NCI-H187 treated with DMSO at 0.1 percent for 48 hours (cell line): ENCODE results near the gene PHLDA3.
"Not testable (repeated sequence)": the region's sequence is repeated elsewhere in the genome, so short reads cannot be mapped to it uniquely, and the experiment has no call there.

Experiments
- DNase-seq: peaks from one replicate; lab custom pipeline; 2025; lab: John Stamatoyannopoulos, UW

Gene PHLDA3

DNA sequence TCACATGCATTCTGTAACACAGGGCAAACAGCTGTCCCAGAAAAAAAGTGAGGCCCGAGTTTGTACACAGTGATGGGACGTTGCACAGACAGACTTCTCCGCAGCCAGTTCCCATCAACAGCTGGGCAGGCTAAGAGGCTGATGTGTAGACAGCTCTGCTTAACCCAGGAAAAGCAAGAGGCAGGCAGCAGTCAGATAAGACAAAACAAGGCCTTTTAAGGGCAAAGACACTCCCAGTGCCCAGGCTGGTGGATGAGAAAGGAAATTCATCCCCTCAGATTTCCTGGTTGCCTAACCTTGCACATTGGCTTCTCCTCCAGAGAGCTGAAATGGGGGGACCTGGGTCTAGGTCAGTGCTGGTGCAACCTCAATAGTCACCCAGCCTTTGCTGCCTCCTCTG lies 17.2 kb upstream of the PHLDA3 start:
- no peak for DNase-seq

DNA sequence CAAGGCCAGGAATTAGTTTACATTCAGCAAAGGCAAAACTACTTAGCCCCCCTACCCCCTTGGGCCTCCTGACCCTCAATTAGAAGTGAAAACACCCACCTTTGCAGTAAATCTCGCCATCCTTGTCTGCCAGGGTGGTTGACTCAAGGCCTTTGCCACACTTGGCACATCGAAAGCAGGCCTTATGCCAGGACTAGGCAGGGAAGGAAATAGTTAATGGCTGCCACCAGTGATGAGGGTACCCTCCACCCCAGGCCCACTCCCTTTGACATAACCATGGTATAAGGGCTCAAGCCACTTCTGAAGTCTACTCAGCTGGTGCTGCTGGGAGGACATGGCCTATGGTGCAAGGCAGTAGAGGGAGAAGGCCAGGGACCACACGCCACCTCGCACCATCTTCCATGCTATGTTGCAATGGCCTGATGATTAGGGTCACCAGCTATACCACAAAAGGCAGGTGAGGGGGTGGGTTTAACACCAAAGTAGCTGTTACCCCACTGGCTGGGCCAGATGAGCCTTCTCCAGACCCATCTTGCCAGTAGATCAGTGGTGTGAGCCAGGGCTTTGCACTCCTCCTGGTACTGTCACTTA lies 16.3 kb upstream of the PHLDA3 start:
- DNase-seq, result no peak

DNA sequence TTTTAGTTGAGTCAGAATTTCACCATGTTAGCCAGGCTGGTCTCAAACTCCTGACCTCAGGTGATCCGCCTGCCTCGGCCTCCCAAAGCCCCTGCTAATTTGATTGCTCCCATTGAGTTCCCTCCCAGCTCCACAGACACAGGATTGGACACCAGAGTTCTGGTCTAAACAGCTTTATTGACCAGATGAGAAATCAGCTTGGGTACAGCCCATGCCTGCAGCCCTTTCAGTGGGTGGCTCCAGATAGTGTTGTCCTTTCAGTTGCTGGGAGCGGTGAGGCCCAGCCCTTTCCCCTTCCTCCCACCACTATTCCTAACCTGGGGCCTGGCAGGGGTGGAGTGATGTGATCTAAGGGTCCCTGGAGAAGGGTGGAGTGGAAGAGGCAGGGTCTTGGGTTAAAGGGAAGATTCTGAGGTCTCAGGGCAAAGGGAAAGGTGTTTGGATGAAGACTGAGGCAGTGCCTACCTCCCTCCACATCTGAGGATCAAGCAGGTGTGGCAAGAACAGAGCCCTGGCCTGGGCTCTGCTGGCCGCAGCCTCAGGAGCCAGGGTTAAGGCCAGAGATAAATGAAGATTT lies 14.5 kb upstream of the PHLDA3 start:
- DNase-seq, result no peak

GRCh38 chr1:201482755-201483154 lies 13.8 kb upstream of the PHLDA3 start:
- no peak for DNase-seq

- DNase-seq, result no peak
Measured at GRCh38 chr1:201481761-201482493, 12.9 kb upstream of the PHLDA3 start.

DNA sequence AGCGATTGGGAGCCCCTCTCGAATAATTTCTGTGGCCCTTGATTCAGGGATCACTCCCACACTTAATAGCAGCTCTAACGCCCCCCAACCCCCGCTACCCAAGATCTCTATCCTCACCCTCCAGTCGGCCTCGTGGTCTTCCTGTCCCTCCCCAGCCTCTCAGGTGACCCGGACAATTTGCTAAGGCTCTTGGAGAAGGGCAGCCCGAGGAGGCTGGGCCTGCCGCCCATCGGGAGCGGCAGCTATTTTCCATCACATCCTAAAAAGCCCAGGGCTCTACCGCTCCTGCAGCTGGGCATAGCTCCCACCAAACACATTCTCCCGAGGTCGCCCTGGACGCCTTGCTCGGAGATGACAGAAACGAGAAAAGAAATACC lies 12.0 kb upstream of the PHLDA3 start:
- no peak for DNase-seq

GRCh38 chr1:201480231-201481003 lies 11.4 kb upstream of the PHLDA3 start:
- no peak for DNase-seq

DNA sequence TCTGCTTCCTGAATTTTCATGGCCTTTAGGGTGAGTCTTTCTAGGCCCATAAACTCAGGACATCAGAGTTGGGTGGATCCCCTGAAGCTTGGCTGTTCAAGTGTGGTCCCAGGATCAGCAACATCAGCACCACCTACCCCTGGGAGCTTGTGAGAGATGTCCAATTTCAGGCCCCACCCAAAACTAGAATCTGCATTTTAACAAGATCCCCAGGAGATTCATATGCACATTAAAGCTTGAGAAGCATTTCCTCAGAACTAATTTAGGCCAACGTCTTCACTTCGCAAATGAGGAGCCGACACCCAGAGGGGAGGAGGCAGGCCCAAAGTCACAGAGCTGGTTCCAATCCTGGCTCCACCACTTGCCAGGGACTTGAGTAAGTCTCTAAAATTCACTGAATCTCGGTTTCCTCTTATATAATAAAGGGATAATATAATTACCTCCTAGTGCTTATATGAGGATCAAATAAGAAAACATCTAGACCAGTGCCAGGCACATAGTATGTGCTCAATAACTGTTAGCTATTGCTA lies 10.3 kb upstream of the PHLDA3 start:
- no peak for DNase-seq

GRCh38 chr1:201478666-201479065 lies 9.7 kb upstream of the PHLDA3 start:
- not testable (repeated sequence) for DNase-seq

- no peak for DNase-seq
Measured at GRCh38 chr1:201476670-201477344, 7.8 kb upstream of the PHLDA3 start.

- DNase-seq, result no peak
Measured at GRCh38 chr1:201475915-201476669, 7.1 kb upstream of the PHLDA3 start.

- no peak for DNase-seq
Measured at GRCh38 chr1:201475130-201475529, 6.1 kb upstream of the PHLDA3 start.

- no peak for DNase-seq
Measured at GRCh38 chr1:201473296-201473695, 4.3 kb upstream of the PHLDA3 start.

DNA sequence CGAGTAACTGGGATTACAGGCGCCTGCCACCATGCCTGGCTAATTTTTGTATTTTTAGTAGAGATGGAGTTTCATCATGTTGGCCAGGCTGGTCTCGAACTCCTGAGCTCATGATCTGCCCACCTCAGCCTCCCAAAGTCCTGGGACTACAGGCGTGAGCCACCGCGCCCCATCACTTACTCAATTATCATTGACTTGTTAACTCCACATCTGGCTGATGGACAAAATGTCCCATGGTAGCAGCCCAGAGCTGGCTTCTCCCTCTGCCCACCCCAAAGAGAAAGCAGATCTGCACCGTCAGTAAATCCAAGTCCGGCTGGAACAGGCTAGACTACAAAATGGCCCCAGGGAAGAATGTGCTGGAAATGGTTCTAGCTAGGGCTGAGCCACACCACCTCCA lies 3.3 kb upstream of the PHLDA3 start:
- not testable (repeated sequence) for DNase-seq

- DNase-seq, result no peak
Measured at GRCh38 chr1:201471772-201472171, 2.8 kb upstream of the PHLDA3 start.

- no peak for DNase-seq
Measured at GRCh38 chr1:201470581-201470980, 1.6 kb upstream of the PHLDA3 start.

- DNase-seq, result no peak
Measured at GRCh38 chr1:201469645-201470074, 672 bp upstream of the PHLDA3 start.

DNA sequence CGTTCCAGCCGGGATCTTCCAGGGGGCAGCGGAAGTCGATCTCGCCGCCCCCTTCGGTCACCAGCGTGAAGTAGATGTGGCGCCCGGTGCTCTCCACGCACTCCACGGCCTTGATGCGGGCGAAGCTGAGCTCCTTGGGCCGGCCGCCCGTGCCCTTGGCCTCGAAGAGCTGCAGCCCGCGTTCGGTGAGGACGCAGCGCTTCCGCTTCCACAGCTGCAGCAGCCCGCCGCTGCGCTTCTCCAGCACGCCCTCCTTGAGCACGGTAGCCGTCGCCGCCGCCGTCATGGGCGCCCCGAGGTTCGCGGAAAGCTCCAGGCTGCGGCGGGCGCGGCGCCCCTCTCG lies 516 bp downstream of the PHLDA3 start:
- no peak for DNase-seq

DNA sequence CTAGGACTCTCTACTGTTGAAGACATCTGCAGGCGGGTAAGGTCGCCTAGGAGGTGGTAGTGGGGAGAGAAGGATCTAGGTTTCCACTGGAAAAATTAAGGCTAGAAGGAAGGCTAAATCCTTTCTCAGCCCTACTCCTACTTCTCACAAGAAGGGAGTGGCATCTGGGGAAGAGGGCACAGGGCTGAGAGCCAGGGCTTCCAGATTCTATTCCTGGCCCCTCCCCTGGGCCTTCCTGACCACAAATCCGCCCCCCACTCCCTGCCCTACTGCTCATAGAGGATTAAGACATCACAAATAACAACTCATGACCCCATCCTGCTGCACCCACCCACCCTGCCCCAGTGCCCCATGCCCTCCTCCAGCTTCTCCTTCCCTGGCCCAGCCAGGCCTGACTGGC lies 2.5 kb downstream of the PHLDA3 start:
- no peak for DNase-seq

- no peak for DNase-seq
Measured at GRCh38 chr1:201465698-201466290, 3.2 kb downstream of the PHLDA3 start.

GRCh38 chr1:201463071-201463552 lies 5.9 kb downstream of the PHLDA3 start:
- DNase-seq, result no peak
